Lower leg skin (tissue), 3 donors: ENCODE data around the gene DIP2A.

Experiments
- POLR2A ChIP-seq, 2 donors: fragments of 450-650 bp; IDR thresholded peaks; one replicate each; pipeline ENCODE4 v1.6.1; 2016 to 2017; ENCODE audit warnings: antibody characterized with exemption in 2 of 2, mild to moderate bottlenecking in 1 of 2, moderate library complexity in 1 of 2
- TF ChIP-seq, protein P1 (sequence below), 3 donors: fragments of 450-650 bp; IDR thresholded peaks; one replicate each; pipeline ENCODE4 v1.5.1; 2016; ENCODE audit warnings: antibody characterized with exemption in 3 of 3, mild to moderate bottlenecking in 3 of 3, moderate library complexity in 2 of 3

- TF ChIP-seq, protein P1, sequence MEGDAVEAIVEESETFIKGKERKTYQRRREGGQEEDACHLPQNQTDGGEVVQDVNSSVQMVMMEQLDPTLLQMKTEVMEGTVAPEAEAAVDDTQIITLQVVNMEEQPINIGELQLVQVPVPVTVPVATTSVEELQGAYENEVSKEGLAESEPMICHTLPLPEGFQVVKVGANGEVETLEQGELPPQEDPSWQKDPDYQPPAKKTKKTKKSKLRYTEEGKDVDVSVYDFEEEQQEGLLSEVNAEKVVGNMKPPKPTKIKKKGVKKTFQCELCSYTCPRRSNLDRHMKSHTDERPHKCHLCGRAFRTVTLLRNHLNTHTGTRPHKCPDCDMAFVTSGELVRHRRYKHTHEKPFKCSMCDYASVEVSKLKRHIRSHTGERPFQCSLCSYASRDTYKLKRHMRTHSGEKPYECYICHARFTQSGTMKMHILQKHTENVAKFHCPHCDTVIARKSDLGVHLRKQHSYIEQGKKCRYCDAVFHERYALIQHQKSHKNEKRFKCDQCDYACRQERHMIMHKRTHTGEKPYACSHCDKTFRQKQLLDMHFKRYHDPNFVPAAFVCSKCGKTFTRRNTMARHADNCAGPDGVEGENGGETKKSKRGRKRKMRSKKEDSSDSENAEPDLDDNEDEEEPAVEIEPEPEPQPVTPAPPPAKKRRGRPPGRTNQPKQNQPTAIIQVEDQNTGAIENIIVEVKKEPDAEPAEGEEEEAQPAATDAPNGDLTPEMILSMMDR (IDR thresholded peaks at IDR 0.05): no peak
- TF ChIP-seq POLR2A (IDR thresholded peaks at IDR 0.05): no peak
These were observed 93.0 kb downstream of the DIP2A start for GRCh38 chr21:46551636-46552241.
